ENCODE measurements around the gene HMX1. TPM values are rescaled to one million over a fixed set of nuclear protein-coding genes. Genes with fewer than 3 reads are reported as not detected.

The HMX1 gene
- total RNA-seq, 1 donor: not detected

DNA sequence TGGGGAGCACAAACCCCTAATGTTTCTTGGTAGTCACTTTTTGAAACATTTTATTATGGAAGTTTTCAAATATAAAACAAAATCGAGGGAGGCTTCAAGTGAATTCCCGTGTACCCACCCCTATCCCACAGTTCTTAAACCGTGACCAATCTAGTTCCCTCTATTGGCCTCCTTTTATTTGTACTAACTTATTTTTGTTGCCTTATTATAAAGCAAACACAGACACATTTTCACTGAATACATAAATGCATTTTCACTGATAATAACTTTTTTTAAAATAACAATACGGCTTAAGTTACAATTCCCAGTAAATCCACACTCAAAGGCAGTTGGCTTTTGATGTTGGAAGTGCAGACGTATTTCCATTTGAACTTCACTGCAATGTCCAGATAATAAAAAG is 9.3 kb downstream of the HMX1 start:
- no peak overlapping the region for H3K4me3 ChIP-seq (ENCODE audit: insufficient read depth, low read length)
- H3K79me2 ChIP-seq (ENCODE audit: insufficient read depth, low read length): no peaks in the 10 kb centered on the region
- no peak overlapping the region for H3K4me2 ChIP-seq (ENCODE audit: insufficient read depth, low read length)
- no peaks in the 10 kb centered on the region for H3K9me3 ChIP-seq (ENCODE audit: low read depth, low read length)
- no peak for DNase-seq (ENCODE audit: insufficient read length, low spot score, missing footprints)
- no peak overlapping the region for H3K27ac ChIP-seq (ENCODE audit: low read depth, low read length)
- no peaks in the 10 kb centered on the region for H3K4me1 ChIP-seq (ENCODE audit: insufficient read depth, low read length)
- no peaks in the 10 kb centered on the region for H4K20me1 ChIP-seq (ENCODE audit: insufficient read depth, low read length)
- TF ChIP-seq, protein P1, sequence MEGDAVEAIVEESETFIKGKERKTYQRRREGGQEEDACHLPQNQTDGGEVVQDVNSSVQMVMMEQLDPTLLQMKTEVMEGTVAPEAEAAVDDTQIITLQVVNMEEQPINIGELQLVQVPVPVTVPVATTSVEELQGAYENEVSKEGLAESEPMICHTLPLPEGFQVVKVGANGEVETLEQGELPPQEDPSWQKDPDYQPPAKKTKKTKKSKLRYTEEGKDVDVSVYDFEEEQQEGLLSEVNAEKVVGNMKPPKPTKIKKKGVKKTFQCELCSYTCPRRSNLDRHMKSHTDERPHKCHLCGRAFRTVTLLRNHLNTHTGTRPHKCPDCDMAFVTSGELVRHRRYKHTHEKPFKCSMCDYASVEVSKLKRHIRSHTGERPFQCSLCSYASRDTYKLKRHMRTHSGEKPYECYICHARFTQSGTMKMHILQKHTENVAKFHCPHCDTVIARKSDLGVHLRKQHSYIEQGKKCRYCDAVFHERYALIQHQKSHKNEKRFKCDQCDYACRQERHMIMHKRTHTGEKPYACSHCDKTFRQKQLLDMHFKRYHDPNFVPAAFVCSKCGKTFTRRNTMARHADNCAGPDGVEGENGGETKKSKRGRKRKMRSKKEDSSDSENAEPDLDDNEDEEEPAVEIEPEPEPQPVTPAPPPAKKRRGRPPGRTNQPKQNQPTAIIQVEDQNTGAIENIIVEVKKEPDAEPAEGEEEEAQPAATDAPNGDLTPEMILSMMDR (IDR thresholded peaks at IDR 0.05; ENCODE audit: extremely low read depth, low read depth, low read length): no peak
- peaks cover 77% of the 10 kb centered on the region for H3K27me3 ChIP-seq (ENCODE audit: insufficient read depth, low read length)
- no peaks in the 10 kb centered on the region for H3K36me3 ChIP-seq (ENCODE audit: insufficient read depth, low read length)
- H2AFZ ChIP-seq (ENCODE audit: low read length): no peak overlapping the region

DNA sequence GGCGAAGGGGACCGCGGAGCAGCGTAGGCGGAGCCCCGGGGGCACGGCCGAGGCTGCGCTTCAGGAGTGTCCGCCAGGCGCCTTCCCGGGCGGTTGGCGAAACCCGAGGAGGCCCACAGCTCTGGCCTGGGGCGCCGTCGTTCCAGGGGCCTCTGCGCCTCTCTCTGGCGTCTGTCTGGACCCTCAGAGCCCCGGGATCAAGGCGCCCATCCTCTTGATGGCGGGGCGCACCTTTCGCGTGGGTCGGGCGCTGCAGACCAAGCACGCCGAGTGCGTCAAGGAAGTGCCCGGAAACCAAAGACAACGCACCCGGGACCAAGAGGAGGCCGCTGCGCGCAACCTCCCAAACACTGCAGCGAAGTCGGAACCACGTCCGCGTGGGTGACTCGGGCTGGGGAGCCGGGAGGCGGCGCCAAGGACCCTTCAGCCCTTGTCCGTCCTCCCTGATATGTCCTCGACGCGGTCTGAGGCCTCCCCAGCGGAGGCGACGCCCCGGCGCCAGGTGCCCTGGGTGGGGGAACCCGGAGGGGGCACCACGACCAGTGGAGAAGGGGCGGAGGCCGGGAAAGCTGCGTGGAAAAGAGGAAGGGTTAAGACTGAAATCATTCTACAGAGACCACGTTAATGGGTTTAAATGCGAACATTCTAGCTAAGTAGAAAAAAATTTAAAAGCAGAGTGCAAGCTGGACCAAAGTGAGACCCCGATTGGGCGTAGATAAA is 9.9 kb downstream of the HMX1 start:
- H3K9me3 ChIP-seq (ENCODE audit: low read depth, low read length): no peaks in the 10 kb centered on the region
- DNase-seq (ENCODE audit: insufficient read length, low spot score, missing footprints): peak; percentile 84
- no peaks in the 10 kb centered on the region for H3K36me3 ChIP-seq (ENCODE audit: insufficient read depth, low read length)
- TF ChIP-seq, protein P1 (IDR thresholded peaks at IDR 0.05; ENCODE audit: extremely low read depth, low read depth, low read length): no peak
- H3K4me1 ChIP-seq (ENCODE audit: insufficient read depth, low read length): no peaks in the 10 kb centered on the region
- no peak overlapping the region for H3K4me2 ChIP-seq (ENCODE audit: insufficient read depth, low read length)
- no peak overlapping the region for H3K27ac ChIP-seq (ENCODE audit: low read depth, low read length)
- H3K79me2 ChIP-seq (ENCODE audit: insufficient read depth, low read length): no peaks in the 10 kb centered on the region
- no peaks in the 10 kb centered on the region for H4K20me1 ChIP-seq (ENCODE audit: insufficient read depth, low read length)
- peaks cover 76% of the 10 kb centered on the region for H3K27me3 ChIP-seq (ENCODE audit: insufficient read depth, low read length)
- H3K4me3 ChIP-seq (ENCODE audit: insufficient read depth, low read length): no peak overlapping the region
- H2AFZ ChIP-seq (ENCODE audit: low read length): no peak overlapping the region

DNA sequence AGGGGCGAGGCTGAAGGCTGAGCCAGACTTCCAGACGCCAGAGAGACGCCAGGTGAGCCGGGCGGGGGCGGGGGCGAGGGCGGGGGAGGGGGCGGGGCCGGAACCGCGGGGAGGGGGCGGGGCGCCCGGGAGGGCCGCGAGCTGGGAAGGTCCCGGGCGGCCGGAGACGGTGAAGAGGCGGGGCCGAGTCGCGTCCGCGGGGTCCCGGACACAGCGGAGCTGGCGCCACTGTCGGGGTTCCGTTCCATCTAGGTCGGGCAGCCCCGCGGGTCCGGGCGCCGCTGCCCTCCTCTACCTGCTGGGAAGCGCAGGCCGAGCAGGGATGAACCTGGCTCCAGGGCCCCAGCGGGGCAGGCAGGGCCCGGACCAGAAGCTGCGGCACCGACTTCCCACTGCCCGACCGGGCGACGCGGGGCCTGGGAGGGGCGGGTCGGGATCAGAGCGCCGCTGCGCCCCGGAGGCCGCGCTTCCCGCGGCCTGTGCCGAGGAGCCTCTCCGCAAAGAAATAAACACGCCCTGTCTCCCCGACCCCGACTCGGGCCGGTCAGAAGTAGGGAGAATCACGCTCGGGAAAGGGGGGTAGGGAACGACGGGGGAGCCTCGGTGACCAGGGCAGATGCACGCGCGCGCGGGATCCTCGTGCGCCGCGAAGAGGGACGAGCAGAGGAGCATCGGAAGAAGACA is 10.6 kb downstream of the HMX1 start:
- TF ChIP-seq, protein P1 (IDR thresholded peaks at IDR 0.05; ENCODE audit: extremely low read depth, low read depth, low read length): no peak
- Histone ChIP-seq H3K4me2 (ENCODE audit: insufficient read depth, low read length) (no peak overlapping the region), H3K79me2 (ENCODE audit: insufficient read depth, low read length) (no peaks in the 10 kb centered on the region), H3K4me1 (ENCODE audit: insufficient read depth, low read length) (no peaks in the 10 kb centered on the region), H3K4me3 (ENCODE audit: insufficient read depth, low read length) (no peak overlapping the region), H3K27me3 (ENCODE audit: insufficient read depth, low read length) (peaks cover 77% of the 10 kb centered on the region), H4K20me1 (ENCODE audit: insufficient read depth, low read length) (no peaks in the 10 kb centered on the region), H2AFZ (ENCODE audit: low read length) (no peak overlapping the region), H3K27ac (ENCODE audit: low read depth, low read length) (no peak overlapping the region), H3K36me3 (ENCODE audit: insufficient read depth, low read length) (no peaks in the 10 kb centered on the region), H3K9me3 (ENCODE audit: low read depth, low read length) (no peaks in the 10 kb centered on the region)
- peak; percentile 74 for DNase-seq (ENCODE audit: insufficient read length, low spot score, missing footprints)
